HCT116 (cell line): Measurements from ENCODE around the gene CDH4. TPM values are rescaled to one million over a fixed set of nuclear protein-coding genes. Genes with fewer than 3 reads are reported as not detected.

Source experiments
- ATAC-seq: fragments of 200-7000 bp; cut with Tn5 transposase; 2 replicates; pipeline ENCODE4 v1.9.1; 2020; ENCODE audit warnings: mild to moderate bottlenecking, moderate library complexity
- BruUV-seq: library from RNA; stranded (reverse); fragments of 400-500 nt; replicated peaks from 2 replicates; lab custom pipeline; 2021; lab: Mats Ljungman, UMichigan
- CTCF ChIA-PET: fragments of 300-600 bp; sonication (Branson Sonifier 250); formaldehyde crosslinking; loops from one replicate; lab custom pipeline; 2021; ENCODE audit warnings: antibody characterized with exemption; lab: Charles Lee
- POLR2A ChIA-PET: fragments of 300-600, 350-600 bp; sonication (Branson Sonifier 250); formaldehyde crosslinking; loops from one replicate; lab custom pipeline; 2021; ENCODE audit warnings: antibody characterized with exemption; lab: Charles Lee
- RAD21 ChIA-PET, 2 experiments: fragments of 300-600 bp; sonication (Branson Sonifier 250); formaldehyde crosslinking; loops; one replicate each; lab custom pipeline; 2023; ENCODE audit warnings: low total read pairs in 2 of 2; ENCODE audit not compliant: uncharacterized antibody in 2 of 2, unreplicated experiment in 2 of 2, low non-redundant PET in 1 of 2; lab: Charles Lee
- DNase-seq: peaks from one replicate; pipeline ENCODE4 v3.0.0-alpha.2; 2010; ENCODE audit warnings: low read depth, low spot score
- H2AFZ ChIP-seq: fragments of 200-600 bp; shearing (Covaris generic), sonication (generic); 2 replicates; pipeline ENCODE4 v1.6.1; 2017; ENCODE audit warnings: low read depth, mixed run types, mixed read lengths, antibody characterized with exemption, low read length; ENCODE audit not compliant: poor library complexity, severe bottlenecking
- H3K27ac ChIP-seq: 2 replicates; pipeline ENCODE4 v1.5.1; 2012; ENCODE audit warnings: low read depth, low read length
- H3K27me3 ChIP-seq: fragments of 200-600 bp; sonication (generic); 2 replicates; pipeline ENCODE4 v1.6.1; 2016; ENCODE audit warnings: mixed run types, low read length, mixed read lengths; ENCODE audit not compliant: insufficient read depth
- H3K36me3 ChIP-seq, 2 experiments: fragments of 200-500 bp in 1 of 2; fragments of 200-600 bp in 1 of 2; sonication (Bioruptor generic) in 1 of 2; sonication (generic) in 1 of 2; 2 replicates each; pipeline versions ENCODE4 v1.5.1 to v1.6.1; 2014 to 2016; ENCODE audit warnings: low read length in 2 of 2, inconsistent platforms in 1 of 2, mixed read lengths in 1 of 2, mixed run types in 1 of 2; ENCODE audit not compliant: insufficient read depth in 2 of 2, control insufficient read depth in 1 of 2
- H3K4me1 ChIP-seq, 2 experiments: fragments of 200-600 bp in 1 of 2; sonication (generic) in 1 of 2; 2 replicates each; pipeline versions ENCODE4 v1.5.1 to v1.6.1; 2012 to 2017; ENCODE audit warnings: low read length in 2 of 2, inconsistent platforms in 1 of 2, mild to moderate bottlenecking in 1 of 2, mixed read lengths in 1 of 2, mixed run types in 1 of 2, moderate library complexity in 1 of 2; ENCODE audit not compliant: insufficient read depth in 2 of 2, control insufficient read depth in 1 of 2
- H3K4me2 ChIP-seq: fragments of 200-600 bp; sonication (generic); 2 replicates; pipeline ENCODE4 v1.6.1; 2017; ENCODE audit warnings: mixed run types, low read length, mixed read lengths
- H3K4me3 ChIP-seq, 2 experiments: fragments of 200-600 bp in 1 of 2; sonication (generic) in 1 of 2; replicated peaks in 1 of 2; 2 replicates each; pipeline ENCODE4 v1.5.1; 2011 to 2016; ENCODE audit warnings: low read length in 2 of 2, control low read depth in 1 of 2, low read depth in 1 of 2, mild to moderate bottlenecking in 1 of 2, mixed read lengths in 1 of 2, mixed run types in 1 of 2
- H3K79me2 ChIP-seq: fragments of 200-600 bp; sonication (generic); 2 replicates; pipeline ENCODE4 v1.6.1; 2017; ENCODE audit warnings: mild to moderate bottlenecking, mixed run types, low read length, moderate library complexity, mixed read lengths; ENCODE audit not compliant: insufficient read depth
- H3K9ac ChIP-seq: fragments of 200-600 bp; sonication (generic); 2 replicates; pipeline ENCODE4 v1.6.1; 2016; ENCODE audit warnings: low read length, mixed read lengths
- H3K9me2 ChIP-seq: fragments of 200-600 bp; sonication (generic), shearing (Covaris generic); 2 replicates; pipeline ENCODE4 v1.6.1; 2017; ENCODE audit warnings: mixed run types, mild to moderate bottlenecking, moderate library complexity; ENCODE audit not compliant: insufficient read depth
- H3K9me3 ChIP-seq, 2 experiments: fragments of 200-500 bp in 1 of 2; fragments of 200-600 bp in 1 of 2; sonication (Bioruptor generic) in 1 of 2; sonication (generic) in 1 of 2; 2 replicates each; pipeline ENCODE4 v1.6.1; 2014 to 2017; ENCODE audit warnings: low read length in 2 of 2, mixed read lengths in 2 of 2, inconsistent platforms in 1 of 2, low read depth in 1 of 2, mild to moderate bottlenecking in 1 of 2, mixed run types in 1 of 2, moderate library complexity in 1 of 2; ENCODE audit not compliant: control insufficient read depth in 1 of 2, insufficient read depth in 1 of 2
- H4K20me1 ChIP-seq: fragments of 200-600 bp; sonication (generic), shearing (Covaris generic); 2 replicates; pipeline ENCODE4 v1.6.1; 2017; ENCODE audit warnings: mixed run types, mild to moderate bottlenecking, moderate library complexity; ENCODE audit not compliant: insufficient read depth
- CBX3 ChIP-seq: IDR thresholded peaks from 2 replicates; pipeline ENCODE4 v1.6.1; 2012; ENCODE audit warnings: low read depth
- CEBPB ChIP-seq: IDR thresholded peaks from 2 replicates; pipeline ENCODE4 v1.6.1; 2012; ENCODE audit warnings: low read depth
- EGR1 ChIP-seq: IDR thresholded peaks from 2 replicates; pipeline ENCODE4 v1.6.1; 2012; ENCODE audit warnings: low read depth
- FOSL1 ChIP-seq: IDR thresholded peaks from 2 replicates; pipeline ENCODE4 v1.6.1; 2012; ENCODE audit warnings: low read depth
- JUND ChIP-seq: IDR thresholded peaks from 2 replicates; pipeline ENCODE4 v1.6.1; 2012
- POLR2A ChIP-seq: IDR thresholded peaks from 2 replicates; pipeline ENCODE4 v1.7.0; 2011; ENCODE audit warnings: borderline replicate concordance; ENCODE audit not compliant: insufficient read depth, insufficient read length; ENCODE audit errors: extremely low read depth
- SIN3A ChIP-seq: IDR thresholded peaks from 2 replicates; pipeline ENCODE4 v1.6.1; 2012; ENCODE audit warnings: low read depth
- SP1 ChIP-seq: IDR thresholded peaks from 2 replicates; pipeline ENCODE4 v1.6.1; 2012; ENCODE audit warnings: low read depth
- SRF ChIP-seq: IDR thresholded peaks from 2 replicates; pipeline ENCODE4 v1.6.1; 2012; ENCODE audit warnings: low read depth
- YY1 ChIP-seq: IDR thresholded peaks from 2 replicates; pipeline ENCODE4 v1.6.1; 2011; ENCODE audit warnings: low read length, low read depth, moderate library complexity, mild to moderate bottlenecking; ENCODE audit not compliant: insufficient replicate concordance; ENCODE audit errors: extremely low read depth
- ZFX ChIP-seq: fragments of 450-650 bp; IDR thresholded peaks from 2 replicates; pipeline ENCODE4 v1.6.1; 2017
- ZNF274 ChIP-seq: fragments of 200-500 bp; sonication (Bioruptor generic); IDR thresholded peaks from 2 replicates; pipeline ENCODE4 v1.6.1; 2014; ENCODE audit warnings: mild to moderate bottlenecking, low read depth, low read length, inconsistent platforms
- intact Hi-C: fragments of 100-400 bp; cut with micrococcal nuclease; formaldehyde crosslinking; loops from 2 replicates; pipeline ENCODE4 v1.10.0; 2022
- total RNA-seq: library from RNA; stranded (reverse); gene quantifications from one replicate; pipeline ENCODE4 v1.2.1, GENCODE V29; 2021; ENCODE audit not compliant: unreplicated experiment
- TF ChIP-seq, protein P1 (sequence below): IDR thresholded peaks from 2 replicates; pipeline ENCODE4 v1.6.1; 2012
- TF ChIP-seq, protein P2 (sequence below): IDR thresholded peaks from 2 replicates; pipeline ENCODE4 v1.6.1; 2012
- TF ChIP-seq, protein P3 (sequence below), 3 experiments: fragments of 200-600 bp in 1 of 3; sonication (generic) in 1 of 3; IDR thresholded peaks in 2 of 3; conservative IDR thresholded peaks in 1 of 3; 2 replicates each; pipeline ENCODE4 v1.5.1; 2012 to 2017; ENCODE audit warnings: low read depth in 2 of 3, low read length in 2 of 3, antibody characterized with exemption in 1 of 3, borderline replicate concordance in 1 of 3, control low read depth in 1 of 3, mild to moderate bottlenecking in 1 of 3, mixed read lengths in 1 of 3, mixed run types in 1 of 3, moderate library complexity in 1 of 3; ENCODE audit not compliant: insufficient read depth in 1 of 3
- TF ChIP-seq, protein P4 (sequence below): IDR thresholded peaks from 2 replicates; pipeline ENCODE4 v1.6.1; 2012; ENCODE audit warnings: low read depth

CDH4 gene
- total RNA-seq, 1 experiment from 2014 or later, result not detected

DNA sequence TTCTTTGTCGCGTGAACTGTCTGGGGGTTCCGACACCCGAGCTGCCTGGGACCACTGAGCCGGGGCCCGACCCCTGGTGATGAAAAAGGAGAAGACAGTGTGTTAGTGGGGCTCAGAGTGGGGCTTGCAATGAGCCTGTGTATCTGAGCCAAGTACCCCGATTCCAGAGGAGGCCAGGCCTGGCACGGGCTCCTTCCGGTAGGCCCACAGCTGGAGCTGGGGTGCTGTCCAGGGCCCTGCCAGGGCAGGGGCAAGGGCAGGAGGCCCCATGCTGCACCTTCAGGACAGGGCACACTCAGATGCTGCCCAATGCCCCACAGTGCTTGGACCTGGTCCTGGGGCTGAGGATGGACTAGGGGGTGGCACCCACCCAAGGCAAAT, 724.2 kb downstream of the CDH4 start:
- BruUV-seq, result no TSS peak
- H3K4me3 ChIP-seq, result no peak overlapping the region
- no peaks in the 10 kb centered on the region for H3K9me2 ChIP-seq
- DNase-seq (no peak), ATAC-seq (no peak)
- ChIA-PET CTCF (no interaction called here), RAD21 (no interaction called here), POLR2A (no interaction called here)
- H3K4me2 ChIP-seq, result no peak overlapping the region
- H3K9me3 ChIP-seq, result no peaks in the 10 kb centered on the region
- TF ChIP-seq SRF (no peak), SIN3A (no peak), FOSL1 (no peak), SP1 (no peak), EGR1 (no peak), ZFX (no peak), CBX3 (no peak), POLR2A (no peak), YY1 (no peak), ZNF274 (no peak), CEBPB (no peak), JUND (no peak)
- TF ChIP-seq, protein P1, sequence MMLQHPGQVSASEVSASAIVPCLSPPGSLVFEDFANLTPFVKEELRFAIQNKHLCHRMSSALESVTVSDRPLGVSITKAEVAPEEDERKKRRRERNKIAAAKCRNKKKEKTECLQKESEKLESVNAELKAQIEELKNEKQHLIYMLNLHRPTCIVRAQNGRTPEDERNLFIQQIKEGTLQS, result no peak
- TF ChIP-seq, protein P2, sequence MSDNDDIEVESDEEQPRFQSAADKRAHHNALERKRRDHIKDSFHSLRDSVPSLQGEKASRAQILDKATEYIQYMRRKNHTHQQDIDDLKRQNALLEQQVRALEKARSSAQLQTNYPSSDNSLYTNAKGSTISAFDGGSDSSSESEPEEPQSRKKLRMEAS, result no peak
- TF ChIP-seq, protein P3, sequence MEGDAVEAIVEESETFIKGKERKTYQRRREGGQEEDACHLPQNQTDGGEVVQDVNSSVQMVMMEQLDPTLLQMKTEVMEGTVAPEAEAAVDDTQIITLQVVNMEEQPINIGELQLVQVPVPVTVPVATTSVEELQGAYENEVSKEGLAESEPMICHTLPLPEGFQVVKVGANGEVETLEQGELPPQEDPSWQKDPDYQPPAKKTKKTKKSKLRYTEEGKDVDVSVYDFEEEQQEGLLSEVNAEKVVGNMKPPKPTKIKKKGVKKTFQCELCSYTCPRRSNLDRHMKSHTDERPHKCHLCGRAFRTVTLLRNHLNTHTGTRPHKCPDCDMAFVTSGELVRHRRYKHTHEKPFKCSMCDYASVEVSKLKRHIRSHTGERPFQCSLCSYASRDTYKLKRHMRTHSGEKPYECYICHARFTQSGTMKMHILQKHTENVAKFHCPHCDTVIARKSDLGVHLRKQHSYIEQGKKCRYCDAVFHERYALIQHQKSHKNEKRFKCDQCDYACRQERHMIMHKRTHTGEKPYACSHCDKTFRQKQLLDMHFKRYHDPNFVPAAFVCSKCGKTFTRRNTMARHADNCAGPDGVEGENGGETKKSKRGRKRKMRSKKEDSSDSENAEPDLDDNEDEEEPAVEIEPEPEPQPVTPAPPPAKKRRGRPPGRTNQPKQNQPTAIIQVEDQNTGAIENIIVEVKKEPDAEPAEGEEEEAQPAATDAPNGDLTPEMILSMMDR (IDR thresholded peaks at IDR 0.05 in 2 of 3, conservative IDR thresholded peaks at IDR 0.05 in 1 of 3; ENCODE audit: borderline replicate concordance in 1 of 3, insufficient read depth in 1 of 3, low read depth in 2 of 3, low read length in 2 of 3), result no peak
- TF ChIP-seq, protein P4, sequence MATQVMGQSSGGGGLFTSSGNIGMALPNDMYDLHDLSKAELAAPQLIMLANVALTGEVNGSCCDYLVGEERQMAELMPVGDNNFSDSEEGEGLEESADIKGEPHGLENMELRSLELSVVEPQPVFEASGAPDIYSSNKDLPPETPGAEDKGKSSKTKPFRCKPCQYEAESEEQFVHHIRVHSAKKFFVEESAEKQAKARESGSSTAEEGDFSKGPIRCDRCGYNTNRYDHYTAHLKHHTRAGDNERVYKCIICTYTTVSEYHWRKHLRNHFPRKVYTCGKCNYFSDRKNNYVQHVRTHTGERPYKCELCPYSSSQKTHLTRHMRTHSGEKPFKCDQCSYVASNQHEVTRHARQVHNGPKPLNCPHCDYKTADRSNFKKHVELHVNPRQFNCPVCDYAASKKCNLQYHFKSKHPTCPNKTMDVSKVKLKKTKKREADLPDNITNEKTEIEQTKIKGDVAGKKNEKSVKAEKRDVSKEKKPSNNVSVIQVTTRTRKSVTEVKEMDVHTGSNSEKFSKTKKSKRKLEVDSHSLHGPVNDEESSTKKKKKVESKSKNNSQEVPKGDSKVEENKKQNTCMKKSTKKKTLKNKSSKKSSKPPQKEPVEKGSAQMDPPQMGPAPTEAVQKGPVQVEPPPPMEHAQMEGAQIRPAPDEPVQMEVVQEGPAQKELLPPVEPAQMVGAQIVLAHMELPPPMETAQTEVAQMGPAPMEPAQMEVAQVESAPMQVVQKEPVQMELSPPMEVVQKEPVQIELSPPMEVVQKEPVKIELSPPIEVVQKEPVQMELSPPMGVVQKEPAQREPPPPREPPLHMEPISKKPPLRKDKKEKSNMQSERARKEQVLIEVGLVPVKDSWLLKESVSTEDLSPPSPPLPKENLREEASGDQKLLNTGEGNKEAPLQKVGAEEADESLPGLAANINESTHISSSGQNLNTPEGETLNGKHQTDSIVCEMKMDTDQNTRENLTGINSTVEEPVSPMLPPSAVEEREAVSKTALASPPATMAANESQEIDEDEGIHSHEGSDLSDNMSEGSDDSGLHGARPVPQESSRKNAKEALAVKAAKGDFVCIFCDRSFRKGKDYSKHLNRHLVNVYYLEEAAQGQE, result no peak
- H3K36me3 ChIP-seq, result peaks cover 0 to 8% of the 10 kb centered on the region in 2 experiments; a peak in 2 of 4 replicates
- no peak overlapping the region for H3K27ac ChIP-seq
- no peak overlapping the region for H2AFZ ChIP-seq
- H3K79me2 ChIP-seq, result no peaks in the 10 kb centered on the region; the same call in 1 of the 2 replicates
- intact Hi-C loops, result no loop called here
- H3K4me1 ChIP-seq, result no peaks in the 10 kb centered on the region
- H3K9ac ChIP-seq, result no peak overlapping the region
- no peaks in the 10 kb centered on the region for H4K20me1 ChIP-seq
- no peaks in the 10 kb centered on the region for H3K27me3 ChIP-seq
